Measurements from ENCODE around the gene PPM1M. TPM values are rescaled to one million over a fixed set of nuclear protein-coding genes. Genes with fewer than 3 reads are reported as not detected.

PPM1M gene
- total RNA-seq, 6 experiments from 2014 or later = 2.8 to 7.1 (median 4.5) TPM

GRCh38 chr3:52248816-52249547 lies 3.4 kb downstream of the PPM1M start:
- Histone ChIP-seq H3K27ac (no peak overlapping the region), H3K9me3 (no peaks in the 10 kb centered on the region), H3K4me1 (peaks cover 0 to 16% (median 4%) of the 10 kb centered on the region in 4 donors), H3K36me3 (peaks cover 0 to 19% (median 9%) of the 10 kb centered on the region in 4 donors), H3K27me3 (no peaks in the 10 kb centered on the region), H3K4me3 (no peak overlapping the region)
- DNase-seq (peak in 2 of 3 donors; percentile 55 to 65), ATAC-seq (peak in 1 of 4 donors; percentile 0)
- TF ChIP-seq CTCF (IDR thresholded peaks at IDR 0.05) = no peak
- TF ChIP-seq POLR2A (IDR thresholded peaks at IDR 0.05) = no peak
- intact Hi-C loops (cut with DNase I) = no loop called here
- WGBS (ENCODE audit: insufficient coverage, low coverage, low lambda C conversion rate, missing lambda C conversion rate) = 89% methylated on average over 5 of the region's 10 CpGs

- no peaks in the 10 kb centered on the region for H3K27me3 ChIP-seq
- no peak for TF ChIP-seq CTCF (IDR thresholded peaks at IDR 0.05)
- no peak for TF ChIP-seq POLR2A (IDR thresholded peaks at IDR 0.05)
- ATAC-seq (no peak), DNase-seq (no peak)
- WGBS (ENCODE audit: insufficient coverage, low coverage, low lambda C conversion rate, missing lambda C conversion rate) = 89% methylated on average over 4 of the region's 6 CpGs
- no peak overlapping the region for H3K4me3 ChIP-seq
- H3K36me3 ChIP-seq = peaks cover 0 to 26% (median 9%) of the 10 kb centered on the region in 4 donors
- intact Hi-C loops (cut with DNase I) = no loop called here
- peaks cover 0 to 16% (median 4%) of the 10 kb centered on the region in 4 donors for H3K4me1 ChIP-seq
- H3K9me3 ChIP-seq = no peaks in the 10 kb centered on the region
- no peak overlapping the region for H3K27ac ChIP-seq
Measured at GRCh38 chr3:52249683-52250082, 4.1 kb downstream of the PPM1M start.

GRCh38 chr3:52250122-52250521 lies 4.6 kb downstream of the PPM1M start:
- H3K36me3 ChIP-seq = peaks cover 0 to 26% (median 10%) of the 10 kb centered on the region in 4 donors
- H3K4me1 ChIP-seq = peaks cover 0 to 16% (median 4%) of the 10 kb centered on the region in 4 donors
- ATAC-seq = no peak
- H3K27me3 ChIP-seq = no peaks in the 10 kb centered on the region
- no peak overlapping the region for H3K27ac ChIP-seq
- no peak for DNase-seq
- no peak overlapping the region for H3K4me3 ChIP-seq
- no peak for TF ChIP-seq CTCF (IDR thresholded peaks at IDR 0.05)
- no peak for TF ChIP-seq POLR2A (IDR thresholded peaks at IDR 0.05)
- WGBS (ENCODE audit: insufficient coverage, low coverage, low lambda C conversion rate, missing lambda C conversion rate) = no CpG with 5 or more reads among the region's 1 CpG
- H3K9me3 ChIP-seq = no peaks in the 10 kb centered on the region
- intact Hi-C loops (cut with DNase I) = no loop called here

GRCh38 chr3:52253314-52254304 lies 8.1 kb downstream of the PPM1M start:
- no peak overlapping the region for H3K4me3 ChIP-seq
- H3K36me3 ChIP-seq = peaks cover 6 to 61% (median 37%) of the 10 kb centered on the region in 4 donors
- no peaks in the 10 kb centered on the region for H3K9me3 ChIP-seq
- TF ChIP-seq CTCF (IDR thresholded peaks at IDR 0.05) = no peak
- TF ChIP-seq POLR2A (IDR thresholded peaks at IDR 0.05) = no peak
- intact Hi-C loops (cut with DNase I) = no loop called here
- DNase-seq = peak in 2 of 3 donors; percentile 45 to 61
- 39% methylated on average over 5 of the region's 12 CpGs for WGBS (ENCODE audit: insufficient coverage, low coverage, low lambda C conversion rate, missing lambda C conversion rate)
- no peaks in the 10 kb centered on the region for H3K4me1 ChIP-seq
- H3K27me3 ChIP-seq = no peaks in the 10 kb centered on the region
- peak; percentile 59 to 70 (median 64) for ATAC-seq
- no peak overlapping the region for H3K27ac ChIP-seq

Measured in right lobe of liver (tissue), 6 donors.